NOMO-1 treated with DMSO at 0.1 percent for 48 hours (cell line): ENCODE data around the gene CTTN.

Source experiments
- DNase-seq: peaks from one replicate; lab custom pipeline; 2025; ENCODE audit not compliant: unreplicated experiment; lab: John Stamatoyannopoulos, UW

The CTTN gene

DNA sequence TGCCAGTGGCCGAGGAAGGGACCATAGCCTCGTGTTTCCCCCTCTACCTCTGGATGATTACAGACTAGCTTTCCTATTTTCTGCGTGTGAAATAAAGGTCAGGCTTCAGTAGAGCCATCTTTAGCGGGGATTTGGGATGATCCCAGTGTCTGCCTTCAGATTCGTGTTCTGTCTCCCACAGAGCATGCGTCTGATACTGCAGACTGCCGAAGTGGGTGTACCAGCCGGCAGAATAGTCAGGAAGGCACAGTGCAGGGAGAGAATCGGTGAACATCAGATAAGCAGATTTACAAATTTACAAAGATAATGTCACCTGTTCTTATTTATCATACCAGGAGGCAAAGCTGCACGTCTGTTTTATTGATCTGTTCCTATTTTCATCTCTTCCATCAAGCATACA lies 11.1 kb downstream of the CTTN start:
- DNase-seq: no peak

DNA sequence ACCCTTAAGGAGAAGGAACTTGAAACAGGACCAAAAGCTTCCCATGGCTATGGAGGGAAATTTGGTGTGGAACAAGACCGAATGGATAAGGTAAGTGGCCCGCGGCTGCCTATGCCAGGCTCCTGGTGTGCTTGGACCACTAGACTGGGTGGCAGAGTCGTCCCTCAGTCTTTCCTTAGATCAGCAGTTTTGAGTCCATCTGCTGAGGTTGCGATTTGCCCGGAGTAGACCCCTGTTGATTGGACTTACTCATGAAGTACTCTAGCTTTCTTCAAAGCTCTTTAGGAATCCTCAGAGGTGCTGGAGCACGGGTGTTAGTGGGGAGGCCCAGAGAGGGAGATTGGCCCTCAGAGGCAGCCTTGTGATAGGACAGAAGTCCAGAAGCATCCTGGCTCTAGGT lies 11.5 kb downstream of the CTTN start:
- DNase-seq: no peak

DNA sequence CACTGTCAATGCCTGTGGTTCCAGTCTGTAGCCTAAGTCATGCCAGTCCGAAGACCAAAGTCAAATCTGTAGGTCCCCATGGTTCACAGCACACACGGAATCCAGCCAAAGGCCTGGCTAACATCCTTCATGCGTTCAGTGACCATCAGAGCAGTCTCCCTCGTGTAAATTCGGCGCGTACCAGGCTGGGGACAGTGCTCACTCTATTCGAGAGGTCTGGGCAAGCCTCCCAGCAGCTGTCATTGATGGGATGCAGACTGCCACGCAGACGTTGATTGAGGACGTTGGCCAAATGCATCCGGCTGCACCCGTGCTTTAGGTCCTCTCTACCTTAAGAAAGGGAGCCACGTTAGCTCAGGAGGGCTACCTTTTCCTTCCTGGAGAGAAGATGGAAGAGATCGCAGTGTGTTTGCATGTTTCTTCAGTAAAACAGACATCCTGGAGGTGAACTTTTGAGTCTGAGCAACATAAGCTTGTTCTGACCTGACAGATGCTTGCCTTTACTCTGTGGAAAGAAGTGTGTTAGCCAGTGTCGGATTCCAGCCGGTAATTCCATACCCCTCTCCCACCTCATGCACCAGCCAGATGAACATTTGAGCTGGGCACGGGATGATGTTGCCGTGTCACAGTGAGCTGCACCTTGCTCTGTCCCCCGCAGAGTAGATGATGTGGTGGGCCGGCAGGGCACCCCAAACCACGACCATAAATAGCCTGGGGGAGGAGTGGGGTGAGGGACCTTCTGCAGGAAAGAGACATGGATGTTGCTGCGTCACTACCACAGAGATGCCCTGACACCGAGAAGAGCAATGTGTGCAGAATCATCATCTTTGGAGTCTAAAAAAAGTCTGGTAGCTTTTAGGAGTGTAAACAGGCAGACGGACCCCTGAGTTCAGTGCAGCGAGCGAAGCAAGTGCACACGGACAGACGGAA lies 12.2 kb downstream of the CTTN start:
- DNase-seq: no peak

DNA sequence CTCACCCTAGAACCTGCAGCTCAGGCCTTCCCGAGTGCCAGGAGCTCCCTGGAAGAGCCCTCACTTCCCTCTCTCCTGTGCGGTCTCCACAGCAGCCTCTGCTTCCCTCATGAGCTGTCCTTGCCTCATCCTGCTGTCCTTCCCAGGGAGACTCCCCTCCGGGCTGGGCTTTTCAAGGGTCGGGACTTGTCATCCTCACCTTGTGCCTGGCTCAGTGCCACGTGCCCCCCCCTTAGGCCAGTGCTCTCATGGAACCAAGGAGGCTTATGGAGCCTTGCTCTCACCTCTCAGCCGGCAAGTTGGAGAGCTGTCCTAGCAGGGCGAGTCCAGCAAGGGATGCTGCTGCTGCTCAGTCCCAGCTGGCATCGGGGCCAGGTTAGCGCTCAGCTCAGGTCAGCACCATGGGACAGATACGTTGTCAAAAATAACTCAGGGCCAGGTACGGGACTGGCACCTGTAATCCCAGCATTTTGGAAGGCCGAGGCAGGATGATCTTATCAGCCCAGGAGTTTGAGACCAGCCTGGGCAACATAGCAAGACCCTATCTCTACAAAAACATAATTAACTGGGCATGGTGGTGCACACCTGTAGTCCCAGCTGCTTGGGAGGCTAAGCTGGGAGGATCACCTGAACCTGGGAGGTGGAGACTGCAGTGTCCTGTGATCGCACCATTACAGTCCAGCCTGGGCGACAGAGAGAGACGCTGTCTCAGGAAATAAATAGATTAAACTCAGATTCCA lies 13.6 kb downstream of the CTTN start:
- no peak for DNase-seq

DNA sequence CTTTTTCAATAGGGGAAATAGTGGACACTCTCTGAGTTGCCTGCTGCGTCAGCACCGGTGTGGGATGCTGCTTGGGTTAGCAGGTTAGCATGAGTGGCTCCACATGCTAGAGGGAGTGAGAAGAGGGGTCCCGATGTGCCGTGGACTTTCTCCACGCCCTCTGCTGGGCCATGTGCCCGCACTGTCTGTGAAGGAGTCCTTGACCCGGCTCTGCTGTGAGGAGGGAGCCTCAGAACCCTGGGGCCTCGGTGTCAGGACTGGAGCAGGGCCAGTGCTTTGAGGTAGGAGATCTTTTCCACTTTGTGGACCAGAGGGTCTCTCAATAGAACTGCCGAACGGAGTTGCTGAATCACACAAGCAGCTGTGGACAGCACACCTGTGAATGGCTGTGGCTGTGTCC lies 14.8 kb downstream of the CTTN start:
- no peak for DNase-seq

DNA sequence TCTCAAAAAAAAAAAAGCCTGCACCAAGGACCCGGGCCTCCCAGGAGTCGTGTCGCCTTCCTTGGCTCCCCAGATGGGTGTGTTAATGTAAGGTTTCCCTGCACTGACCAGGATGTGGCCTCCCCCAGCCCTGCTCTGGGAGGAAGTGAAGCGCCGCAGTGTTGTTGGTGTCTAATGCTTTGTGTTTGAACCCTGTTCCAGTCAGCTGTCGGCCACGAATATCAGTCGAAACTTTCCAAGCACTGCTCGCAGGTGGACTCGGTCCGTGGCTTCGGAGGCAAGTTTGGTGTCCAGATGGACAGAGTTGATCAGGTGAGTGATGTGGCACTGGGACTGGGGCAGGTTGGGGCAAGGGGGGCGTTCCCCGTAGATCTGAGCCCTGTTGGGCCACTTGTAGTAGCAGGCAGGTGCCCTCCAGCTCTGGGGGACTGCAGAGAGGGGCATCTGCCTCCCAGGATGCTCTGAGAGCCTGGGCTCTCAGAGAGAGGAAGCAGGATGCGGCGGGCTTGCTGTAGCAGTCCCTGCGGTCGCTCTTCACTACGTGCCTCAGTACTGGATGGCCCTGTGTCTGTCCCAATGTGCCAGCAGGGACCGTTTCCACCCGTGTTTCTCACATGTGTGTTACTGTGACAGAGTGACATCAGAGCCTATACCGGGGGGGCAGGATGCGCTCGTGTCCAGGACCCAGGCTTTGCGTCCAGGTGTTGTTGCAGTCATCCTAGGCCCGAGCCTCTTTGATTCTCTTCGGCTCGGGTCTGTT lies 16.2 kb downstream of the CTTN start:
- no peak for DNase-seq

DNA sequence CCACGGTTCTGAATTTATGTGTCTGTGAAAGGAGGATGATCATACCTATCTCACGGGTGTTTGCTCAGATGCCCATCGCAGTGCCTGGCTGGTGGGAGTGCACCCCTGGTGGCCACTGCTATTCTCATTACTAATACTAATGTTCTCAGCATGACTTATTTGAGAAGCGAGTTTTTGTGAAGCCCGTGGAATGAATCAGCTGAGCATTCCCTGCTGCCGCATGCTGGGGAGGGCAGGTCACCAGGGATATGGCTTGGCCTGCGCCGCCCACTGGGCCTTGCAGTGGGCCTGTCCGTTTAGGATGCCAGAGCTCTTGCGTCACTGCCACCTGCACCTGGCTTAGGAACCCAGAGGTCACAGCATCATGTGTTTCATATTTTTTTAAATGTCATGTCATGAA lies 16.9 kb downstream of the CTTN start:
- no peak for DNase-seq

DNA sequence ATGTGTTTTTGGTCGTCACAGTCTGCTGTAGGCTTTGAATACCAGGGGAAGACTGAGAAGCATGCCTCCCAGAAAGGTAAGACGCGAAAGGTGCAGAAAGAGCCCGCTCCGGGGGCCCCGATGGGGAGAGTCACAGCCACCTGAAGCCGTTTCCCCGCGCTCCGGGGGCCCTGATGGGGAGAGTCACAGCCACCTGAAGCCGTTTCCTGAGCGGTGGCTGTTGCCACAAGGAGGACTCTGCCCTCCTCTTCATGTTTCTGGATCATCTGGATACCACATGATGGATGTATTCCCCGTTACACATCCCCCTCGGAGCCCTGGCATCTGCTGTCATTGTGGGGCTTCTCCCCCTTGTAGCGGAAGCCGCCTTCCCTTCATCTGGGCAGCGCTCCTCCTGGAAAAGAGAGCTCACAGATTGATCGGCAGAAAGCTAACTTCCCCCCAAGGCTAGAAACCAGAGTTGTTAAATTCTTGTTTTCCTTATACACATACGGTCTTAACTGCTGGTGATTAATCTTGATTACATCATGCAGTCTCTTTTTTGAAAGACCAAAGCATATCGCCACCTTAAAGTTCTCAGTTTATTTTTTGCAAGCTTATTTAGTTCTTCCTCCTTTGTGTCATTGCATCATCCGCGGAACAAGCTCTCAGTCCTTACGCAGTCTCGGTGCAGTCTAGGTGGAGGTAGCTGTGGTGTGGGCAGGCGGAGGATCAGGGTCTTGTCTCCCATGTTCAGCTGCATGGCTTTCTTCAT lies 17.5 kb downstream of the CTTN start:
- peak; percentile 92 for DNase-seq

DNA sequence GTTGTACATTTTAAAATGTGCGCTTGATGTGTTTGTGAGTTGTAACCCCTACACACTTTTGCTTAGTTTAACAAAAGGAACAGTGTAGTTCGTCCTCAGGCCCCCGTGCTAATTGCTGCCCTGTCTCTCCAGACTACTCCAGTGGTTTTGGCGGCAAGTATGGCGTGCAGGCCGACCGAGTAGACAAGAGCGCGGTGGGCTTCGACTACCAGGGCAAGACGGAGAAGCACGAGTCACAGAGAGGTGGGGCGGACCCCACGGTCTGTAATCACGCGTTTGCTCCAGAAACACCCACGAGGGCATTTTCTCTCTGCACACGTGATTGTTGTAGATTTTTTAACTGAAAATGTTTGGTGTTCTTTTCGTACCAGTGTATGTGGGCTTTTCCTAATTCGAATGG lies 18.6 kb downstream of the CTTN start:
- DNase-seq: no peak

DNA sequence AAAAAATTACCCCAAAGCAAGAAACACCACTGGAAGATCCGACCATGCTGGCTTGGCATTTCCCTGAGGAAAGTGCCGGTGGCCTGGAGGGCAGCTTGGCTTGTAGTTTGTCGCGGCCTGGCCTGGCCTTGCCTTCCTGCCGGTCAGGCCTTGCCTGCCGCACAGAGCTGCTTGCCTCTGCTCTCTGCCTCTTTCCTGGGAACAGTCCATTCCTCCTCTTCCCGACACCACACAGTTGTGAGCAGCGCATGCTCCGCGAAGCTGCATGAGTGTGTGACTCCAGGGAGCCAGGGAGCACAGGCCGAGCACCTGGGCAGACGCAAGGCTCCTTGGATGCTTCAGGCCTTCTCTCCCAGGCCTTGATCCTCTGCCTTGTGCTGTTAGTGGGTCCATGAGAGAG lies 19.8 kb downstream of the CTTN start:
- DNase-seq: no peak

DNA sequence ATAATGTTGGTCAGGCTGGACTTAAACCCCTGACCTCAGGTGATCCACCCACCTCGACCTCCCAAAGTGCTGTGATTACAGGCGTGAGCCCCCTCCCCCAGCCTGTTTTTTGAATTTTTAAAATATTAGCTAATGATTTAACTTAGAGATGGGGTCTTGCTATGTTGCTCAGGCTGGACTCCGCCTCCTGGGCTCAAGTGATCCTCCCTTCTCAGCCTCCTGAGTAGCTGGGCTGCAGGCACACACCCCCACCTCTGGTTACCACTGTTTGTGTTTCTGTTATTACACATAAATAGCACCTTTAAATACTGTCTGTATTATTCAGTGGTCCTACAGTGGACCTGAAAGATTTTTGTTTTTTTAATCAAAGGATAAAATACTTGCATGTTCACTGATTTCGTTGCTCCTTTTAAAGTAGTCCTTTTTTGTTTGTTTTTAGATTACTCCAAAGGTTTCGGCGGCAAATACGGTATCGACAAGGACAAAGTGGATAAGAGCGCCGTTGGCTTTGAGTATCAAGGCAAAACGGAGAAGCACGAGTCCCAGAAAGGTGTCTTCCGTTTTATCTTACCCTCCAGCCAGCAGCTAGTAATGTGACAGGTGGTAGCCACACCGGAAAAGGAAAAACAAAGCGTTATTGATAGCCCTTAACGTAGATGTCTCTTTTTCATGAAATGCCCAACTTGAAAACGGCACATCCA lies 21.1 kb downstream of the CTTN start:
- DNase-seq: no peak

DNA sequence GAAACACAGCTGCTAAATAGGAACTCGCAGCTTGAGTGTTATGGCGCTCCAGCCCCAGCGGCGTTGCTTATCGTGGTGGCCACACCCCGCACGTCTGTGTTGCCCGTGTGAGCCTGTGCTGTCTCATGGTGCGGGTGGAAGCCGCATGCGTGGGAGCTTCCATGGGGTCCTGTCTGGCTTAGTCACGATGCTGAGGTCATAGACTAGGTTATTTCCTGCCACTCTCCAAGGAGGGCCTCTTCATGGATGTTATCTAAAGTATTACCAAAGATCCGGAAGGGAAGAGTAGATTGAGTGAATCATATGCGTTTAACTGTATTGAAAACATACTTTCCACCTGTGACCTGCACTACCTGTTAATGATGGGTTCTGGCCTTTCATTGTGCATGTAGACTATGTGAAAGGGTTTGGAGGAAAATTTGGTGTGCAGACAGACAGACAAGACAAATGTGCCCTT lies 21.7 kb downstream of the CTTN start:
- DNase-seq: peak; percentile 13

DNA sequence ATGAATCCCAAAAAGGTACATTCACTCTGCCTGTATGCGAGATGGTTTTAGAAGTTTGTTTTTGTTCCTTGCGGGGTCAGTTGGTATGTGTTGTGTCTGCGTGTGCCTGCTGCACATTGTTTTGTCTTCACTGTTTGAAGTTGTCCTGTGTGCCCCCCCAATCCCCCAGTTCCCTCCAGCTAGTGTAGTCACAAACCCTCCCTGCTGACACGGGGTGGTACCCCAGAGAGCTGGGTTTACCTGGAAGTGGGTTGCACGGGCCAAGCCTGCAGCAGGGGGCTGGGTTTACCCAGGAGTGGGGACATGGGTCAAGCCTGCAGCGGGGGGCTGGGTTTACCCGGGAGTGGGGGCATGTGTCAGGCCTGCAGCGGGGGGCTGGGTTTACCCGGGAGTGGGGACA lies 22.2 kb downstream of the CTTN start:
- no peak for DNase-seq

DNA sequence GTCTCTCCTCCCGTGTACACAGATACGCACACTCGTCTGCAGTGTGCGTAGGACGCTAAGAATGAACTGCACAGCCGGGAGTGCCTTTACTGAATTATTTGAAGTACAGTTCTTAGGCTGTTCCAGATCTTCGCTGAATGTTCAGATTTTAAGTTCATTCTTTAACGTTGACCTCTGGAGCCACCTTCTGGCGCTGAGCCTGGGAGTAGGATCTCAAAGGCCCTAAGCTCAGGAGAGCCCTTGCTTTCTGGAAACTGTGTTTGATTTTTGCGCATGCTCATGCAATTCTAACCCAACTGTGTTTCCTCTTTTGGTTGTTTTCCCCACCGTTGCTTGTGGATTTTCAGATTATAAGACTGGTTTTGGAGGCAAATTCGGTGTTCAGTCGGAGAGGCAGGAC lies 22.8 kb downstream of the CTTN start:
- DNase-seq: peak; percentile 34

DNA sequence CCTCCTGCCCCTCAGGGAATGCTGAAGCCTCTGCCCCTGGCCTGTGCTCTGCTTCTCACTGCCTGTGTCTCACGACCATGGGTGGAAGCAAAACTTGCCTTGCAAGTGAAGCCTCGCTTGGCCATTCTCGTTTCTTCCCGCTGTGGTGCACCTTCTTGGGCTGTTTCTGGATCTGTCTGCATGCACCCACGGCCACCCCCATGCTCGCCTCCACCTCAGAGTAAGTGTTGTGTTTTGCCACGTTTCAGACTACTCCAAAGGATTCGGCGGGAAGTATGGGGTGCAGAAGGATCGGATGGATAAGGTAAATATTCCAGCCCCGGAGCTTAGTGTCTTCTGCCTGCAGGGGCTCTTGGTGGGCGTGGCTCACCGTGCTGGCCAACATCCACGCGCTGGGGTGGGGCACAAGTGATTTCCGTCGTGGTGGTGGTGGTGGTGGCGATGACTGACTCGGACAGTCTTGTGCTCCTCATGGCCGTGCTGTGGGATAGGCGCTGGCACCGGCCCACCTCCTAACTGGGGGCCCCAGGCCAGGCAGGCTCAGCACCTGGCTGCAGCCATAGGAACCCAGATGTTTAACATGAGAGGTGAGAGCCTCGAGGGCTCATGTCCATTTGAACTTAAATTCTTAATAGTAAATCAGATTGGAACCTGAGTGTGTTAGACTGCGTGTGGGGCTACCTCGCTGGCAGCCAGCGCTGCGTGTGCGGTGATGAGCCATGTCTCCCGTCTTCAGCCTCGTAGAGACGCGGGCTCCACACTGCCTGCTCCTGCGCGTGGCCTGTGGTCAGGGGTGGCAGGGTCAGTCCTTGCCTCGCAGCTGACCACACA lies 24.6 kb downstream of the CTTN start:
- DNase-seq: no peak

DNA sequence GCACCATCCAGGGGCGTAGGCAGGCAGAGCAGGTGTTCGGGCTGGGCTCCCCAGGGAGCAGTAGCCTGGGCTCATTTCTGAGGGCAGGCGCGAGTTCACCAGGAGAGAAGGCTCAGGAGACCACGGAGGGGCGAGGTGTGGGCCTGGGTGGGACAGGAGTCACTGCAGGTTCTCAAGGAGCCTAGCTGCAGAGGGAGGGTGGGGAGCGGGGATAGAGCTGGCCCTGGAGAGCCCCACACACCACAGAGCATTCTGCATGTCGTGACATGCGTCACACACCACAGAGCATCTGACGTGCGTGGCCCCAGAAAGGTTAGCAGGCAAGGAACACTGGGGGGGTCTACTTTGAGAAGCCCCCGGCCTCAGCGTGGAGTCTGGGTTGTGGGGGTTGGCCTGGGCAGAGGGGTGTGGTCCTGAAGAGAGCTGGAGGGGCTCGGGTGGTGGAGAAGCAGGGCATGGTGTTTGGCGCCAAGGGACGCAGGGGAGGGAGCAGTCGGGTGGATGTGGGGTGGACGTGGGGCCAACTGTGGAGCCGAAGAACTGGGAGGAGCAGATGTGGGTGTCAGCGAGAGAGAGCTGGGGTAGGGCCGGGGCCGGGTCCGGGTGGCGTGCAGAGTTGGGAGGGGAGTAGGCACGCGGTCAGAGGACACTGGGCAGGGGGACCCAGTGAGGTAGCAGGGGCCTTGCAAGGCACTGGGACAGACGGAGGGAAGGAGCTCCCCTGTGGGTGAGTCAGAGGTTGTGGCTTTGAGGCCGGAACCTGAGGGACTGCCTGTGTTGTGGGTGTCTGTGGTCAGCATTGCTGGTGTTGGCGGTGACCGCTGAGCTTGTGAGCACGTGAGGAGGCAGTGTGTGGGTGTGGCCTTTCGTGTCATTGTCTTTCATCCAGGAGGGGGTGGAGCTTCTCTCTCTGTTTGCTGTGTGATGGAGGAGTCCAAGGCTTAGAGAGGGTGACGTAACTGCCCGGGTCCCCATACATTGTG lies 25.5 kb downstream of the CTTN start:
- DNase-seq: peak; percentile 79

DNA sequence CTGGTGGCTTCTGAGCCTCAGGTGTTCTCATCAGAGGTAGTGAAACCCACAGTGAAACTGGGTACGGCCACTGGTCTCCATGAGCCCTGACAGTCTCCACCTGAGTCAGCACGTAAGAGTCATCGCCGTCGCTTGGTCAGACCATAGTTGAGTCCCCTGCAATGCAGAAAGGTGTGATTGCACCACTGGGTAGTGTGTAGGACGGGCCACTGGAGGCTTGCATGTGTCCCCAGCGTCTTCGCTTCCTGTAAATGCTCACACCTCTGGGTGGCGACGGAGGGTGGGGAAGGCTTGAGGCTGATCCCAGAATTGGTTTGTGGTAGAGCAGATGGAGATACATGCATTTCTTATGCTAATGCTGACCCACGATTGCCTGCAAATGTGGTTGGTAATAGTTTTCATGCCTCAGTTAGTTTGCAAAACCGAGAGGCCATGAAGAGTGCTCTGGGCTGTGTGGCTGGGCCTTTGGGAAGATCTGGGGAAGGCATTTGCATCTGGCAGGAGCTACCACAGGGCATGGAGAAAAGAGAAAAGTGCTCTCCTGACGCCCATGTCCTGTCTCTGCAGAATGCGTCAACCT lies 26.5 kb downstream of the CTTN start:
- DNase-seq: no peak

DNA sequence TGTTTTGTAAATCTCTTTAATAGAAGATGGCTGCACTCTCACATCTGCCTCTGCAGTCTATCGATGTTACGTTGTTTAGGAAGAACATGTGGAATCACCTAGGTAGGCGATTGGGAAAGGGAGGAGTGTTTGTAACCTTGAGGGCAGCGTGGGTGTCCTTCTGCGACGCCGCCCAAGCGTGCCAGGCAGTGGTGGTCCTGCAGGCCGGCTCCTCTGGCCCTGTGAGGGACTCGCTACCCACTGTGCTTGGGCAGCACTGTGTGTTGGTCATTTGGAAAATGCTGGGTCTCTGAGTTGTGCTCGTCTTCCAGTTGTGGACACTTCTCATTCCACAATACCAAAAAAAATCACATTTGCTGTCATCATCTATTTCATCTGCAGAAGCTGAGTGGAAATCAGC lies 29.1 kb downstream of the CTTN start:
- DNase-seq: no peak
